ENCODE results near the gene OR5A1.

OR5A1 gene

DNA sequence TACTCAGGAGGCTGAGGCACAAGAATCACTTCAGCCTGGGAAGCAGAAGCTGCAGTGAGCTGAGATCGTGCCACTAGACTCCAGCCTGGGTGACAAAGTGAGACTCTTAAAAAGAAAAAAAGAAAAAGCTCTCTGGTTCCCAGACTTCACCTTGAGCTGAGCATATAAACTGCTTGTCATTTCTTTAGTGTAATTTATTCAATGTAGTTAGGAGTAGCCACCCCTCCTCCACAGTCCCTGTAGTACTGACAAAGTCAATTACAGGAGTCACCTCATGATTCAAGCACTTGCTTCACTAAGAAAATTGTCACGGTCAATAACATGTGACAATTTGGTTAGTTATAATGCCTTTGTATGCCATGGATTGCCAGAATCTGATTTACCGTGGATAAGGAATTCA lies 44.1 kb downstream of the OR5A1 start:
- no peak for FAIRE-seq

All from islet of Langerhans (tissue), 1 donor.